Sigmoid colon (tissue), 7 donors: ENCODE results near the gene ST8SIA4. TPM values are rescaled to one million over a fixed set of nuclear protein-coding genes. Genes with fewer than 3 reads are reported as not detected.

Source experiments
- DNase-seq: peaks from one replicate; pipeline ENCODE4 v3.0.0-alpha.2; 2019
- H3K27ac ChIP-seq, 4 donors: fragments of 200-600 bp; sonication (generic); one replicate each; pipeline ENCODE4 v1.5.1; 2016 to 2019; ENCODE audit warnings: mild to moderate bottlenecking in 1 of 4
- H3K27me3 ChIP-seq, 3 donors: fragments of 200-600 bp; sonication (generic); one replicate each; pipeline ENCODE4 v1.5.1; 2019; ENCODE audit warnings: mild to moderate bottlenecking in 1 of 3
- H3K36me3 ChIP-seq, 4 donors: fragments of 200-600 bp; sonication (generic); one replicate each; pipeline ENCODE4 v1.5.1; 2016 to 2019
- H3K4me1 ChIP-seq, 4 donors: fragments of 200-600 bp; sonication (generic); one replicate each; pipeline ENCODE4 v1.5.1; 2017 to 2019
- H3K4me3 ChIP-seq, 4 donors: fragments of 200-600 bp; sonication (generic); one replicate each; pipeline ENCODE4 v1.5.1; 2017 to 2019; ENCODE audit warnings: mild to moderate bottlenecking in 2 of 4, moderate library complexity in 1 of 4
- H3K9me3 ChIP-seq, 4 donors: fragments of 200-600 bp in 3 of 4; sonication (generic) in 3 of 4; one replicate each; pipeline versions ENCODE4 v1.5.1 to v1.6.1; 2013 to 2019
- CTCF ChIP-seq, 4 experiments: fragments of 450-650 bp in 3 of 4; fragments of 200-600 bp in 1 of 4; IDR thresholded peaks; one replicate each; pipeline ENCODE4 v1.5.1; 2016 to 2019; ENCODE audit warnings: antibody characterized with exemption in 4 of 4, mild to moderate bottlenecking in 3 of 4, moderate library complexity in 2 of 4
- EP300 ChIP-seq, 4 donors: sonication (generic); formaldehyde crosslinking; IDR thresholded peaks; one replicate each; pipeline ENCODE4 v1.6.1; 2017; ENCODE audit warnings: antibody characterized with exemption in 4 of 4
- POLR2A ChIP-seq, 2 donors: fragments of 450-650 bp; IDR thresholded peaks; one replicate each; pipeline ENCODE4 v1.6.1; 2016; ENCODE audit warnings: antibody characterized with exemption in 2 of 2, mild to moderate bottlenecking in 2 of 2, moderate library complexity in 2 of 2
- POLR2AphosphoS5 ChIP-seq, 4 donors: sonication (generic); formaldehyde crosslinking; IDR thresholded peaks; one replicate each; pipeline ENCODE4 v1.6.1; 2017; ENCODE audit warnings: antibody characterized with exemption in 4 of 4
- WGBS, 2 donors: extraction: QIAGEN DNeasy Blood & Tissue Kit; methylation state at CpG; one replicate each; pipeline ENCODE4 v1.1.7; 2013; 5-methylcytosine and 5-hydroxymethylcytosine counted together
- intact Hi-C: fragments of 100-400 bp; cut with DNase I; formaldehyde crosslinking; loops from one replicate; pipeline ENCODE4 v1.15.1; 2023
- polyA plus RNA-seq, 3 donors: library from polyadenylated mRNA; stranded (reverse); fragments of 200-250 nt; gene quantifications; one replicate each; pipeline ENCODE4 v1.2.3, GENCODE V29; 2013
- total RNA-seq, 4 donors: library from RNA; depleted of rRNA; stranded (reverse); fragments of >200 nt; gene quantifications; one replicate each; pipeline ENCODE4 v1.1.0, GENCODE V29; 2016
- donor health status: healthy with polysubstance abuse.
- donor health status: Bipolar disorder and iron deficiency.
- donor health status: healthy.

The ST8SIA4 gene
- total and polyA plus RNA-seq, 7 donors = 0.60 to 8.3 (median 3.0) TPM

DNA sequence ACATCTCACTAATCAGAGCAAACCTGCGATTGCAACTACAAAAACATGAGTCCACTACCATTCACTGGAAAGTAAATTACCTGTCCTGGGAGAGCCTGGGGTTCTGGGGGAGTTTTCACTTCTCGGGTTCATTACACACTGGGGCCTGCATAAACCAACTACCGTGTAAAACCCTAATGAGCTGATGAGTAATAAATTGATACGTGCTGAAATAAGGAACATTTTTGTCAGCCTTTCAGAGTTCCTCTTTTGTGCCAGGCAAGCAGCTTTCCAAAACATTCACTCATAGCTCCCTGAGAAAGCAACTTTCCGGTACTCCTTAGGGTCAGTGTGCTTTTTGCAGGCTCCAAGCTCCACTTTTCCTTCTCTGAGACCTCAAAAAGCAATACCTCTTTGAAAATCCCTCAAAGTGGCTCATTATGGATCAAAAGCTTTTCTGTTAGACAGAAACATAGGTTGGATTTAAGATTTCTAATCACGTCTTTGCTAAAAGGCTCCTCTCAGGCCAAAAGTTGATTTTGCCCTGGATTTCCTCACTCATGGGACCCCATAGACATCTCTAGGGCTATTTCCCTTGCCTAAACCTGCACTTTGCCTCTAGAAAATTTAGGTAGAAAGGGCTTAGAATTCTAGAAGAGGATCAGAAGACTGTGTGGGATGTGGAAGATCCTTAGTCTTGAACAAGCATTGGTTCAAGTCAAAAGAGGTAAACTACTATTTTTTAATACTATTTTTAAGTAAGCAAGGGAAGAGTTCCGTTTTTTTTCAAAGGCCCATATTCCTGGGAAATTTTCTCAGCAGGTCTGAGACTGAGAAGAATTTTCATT lies 74.8 kb downstream of the ST8SIA4 start:
- H3K36me3 ChIP-seq = no peaks in the 10 kb centered on the region
- H3K4me1 ChIP-seq = no peaks in the 10 kb centered on the region
- 41 to 49% methylated on average over 7 of the region's 7 CpGs for WGBS, 2 donors
- H3K4me3 ChIP-seq = no peak overlapping the region
- H3K27ac ChIP-seq = peak overlapping the region in 3 of 4 donors; percentile 27 to 31 (median 28)
- no peaks in the 10 kb centered on the region for H3K27me3 ChIP-seq
- intact Hi-C loops = no loop called here
- DNase-seq = peak; percentile 26
- TF ChIP-seq EP300 (IDR thresholded peaks at IDR 0.05) = no peak
- TF ChIP-seq CTCF (IDR thresholded peaks at IDR 0.05) = no peak
- TF ChIP-seq POLR2A (IDR thresholded peaks at IDR 0.05) = no peak
- H3K9me3 ChIP-seq = no peaks in the 10 kb centered on the region

GRCh38 chr5:100827481-100827889 lies 75.6 kb downstream of the ST8SIA4 start:
- no peak for DNase-seq
- Histone ChIP-seq H3K27me3 (no peaks in the 10 kb centered on the region), H3K4me1 (no peaks in the 10 kb centered on the region), H3K9me3 (no peaks in the 10 kb centered on the region), H3K27ac (peak overlapping the region in 2 of 4 donors; percentile 28 to 31), H3K4me3 (no peak overlapping the region), H3K36me3 (no peaks in the 10 kb centered on the region)
- TF ChIP-seq POLR2A (IDR thresholded peaks at IDR 0.05) = no peak
- no peak for TF ChIP-seq EP300 (IDR thresholded peaks at IDR 0.05)
- TF ChIP-seq POLR2AphosphoS5 (IDR thresholded peaks at IDR 0.05) = no peak
- TF ChIP-seq CTCF (IDR thresholded peaks at IDR 0.05) = no peak
- WGBS, 2 donors = 2 to 20% methylated on average over 2 of the region's 2 CpGs
- intact Hi-C loops = no loop called here

GRCh38 chr5:100826133-100826532 lies 76.9 kb downstream of the ST8SIA4 start:
- TF ChIP-seq POLR2AphosphoS5 (IDR thresholded peaks at IDR 0.05) = no peak
- TF ChIP-seq EP300 (IDR thresholded peaks at IDR 0.05) = no peak
- TF ChIP-seq POLR2A (IDR thresholded peaks at IDR 0.05) = no peak
- no peak for TF ChIP-seq CTCF (IDR thresholded peaks at IDR 0.05)
- Histone ChIP-seq H3K27me3 (no peaks in the 10 kb centered on the region), H3K36me3 (no peaks in the 10 kb centered on the region), H3K9me3 (no peaks in the 10 kb centered on the region), H3K4me3 (no peak overlapping the region), H3K27ac (no peak overlapping the region), H3K4me1 (no peaks in the 10 kb centered on the region)
- DNase-seq = no peak
- WGBS, 2 donors = 71 to 75% methylated on average over 2 of the region's 2 CpGs
- intact Hi-C loops = no loop called here

- no peak for DNase-seq
- H3K36me3 ChIP-seq = no peaks in the 10 kb centered on the region
- no peaks in the 10 kb centered on the region for H3K27me3 ChIP-seq
- TF ChIP-seq POLR2AphosphoS5 (IDR thresholded peaks at IDR 0.05) = no peak
- no peak overlapping the region for H3K4me3 ChIP-seq
- no peaks in the 10 kb centered on the region for H3K9me3 ChIP-seq
- intact Hi-C loops = no loop called here
- H3K4me1 ChIP-seq = no peaks in the 10 kb centered on the region
- no peak overlapping the region for H3K27ac ChIP-seq
These were observed 78.4 kb downstream of the ST8SIA4 start for GRCh38 chr5:100824635-100825034.

DNA sequence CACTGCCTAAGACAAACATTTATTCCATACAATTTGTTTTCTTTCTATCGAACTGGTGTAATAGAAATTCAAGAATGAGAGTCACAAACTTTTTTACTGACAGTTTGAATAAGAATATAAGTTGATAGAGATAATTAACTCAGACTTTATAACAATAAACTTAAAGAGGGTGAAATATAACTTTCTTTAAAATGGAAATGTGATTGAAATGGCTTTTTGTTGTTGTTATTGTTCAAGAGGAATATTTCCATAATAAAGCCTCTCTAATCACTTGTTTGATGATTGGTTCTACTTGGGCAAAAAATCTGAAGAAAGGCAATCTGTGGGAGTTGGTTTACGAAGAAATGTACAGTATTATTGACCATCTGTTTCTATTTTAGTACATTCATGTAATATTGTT lies 79.3 kb downstream of the ST8SIA4 start:
- no peak for DNase-seq
- H3K9me3 ChIP-seq = no peaks in the 10 kb centered on the region
- H3K36me3 ChIP-seq = no peaks in the 10 kb centered on the region
- no peak overlapping the region for H3K27ac ChIP-seq
- intact Hi-C loops = no loop called here
- 60 to 77% methylated on average over 2 of the region's 2 CpGs for WGBS, 2 donors
- H3K4me1 ChIP-seq = no peaks in the 10 kb centered on the region
- no peak overlapping the region for H3K4me3 ChIP-seq
- TF ChIP-seq EP300 (IDR thresholded peaks at IDR 0.05) = no peak
- TF ChIP-seq POLR2AphosphoS5 (IDR thresholded peaks at IDR 0.05) = no peak
- TF ChIP-seq POLR2A (IDR thresholded peaks at IDR 0.05) = no peak
- no peak for TF ChIP-seq CTCF (IDR thresholded peaks at IDR 0.05)
- H3K27me3 ChIP-seq = no peaks in the 10 kb centered on the region
